NB4 (cell line): ENCODE results near the gene HTR3E.

Source experiments
- DNase-seq: peaks from one replicate; pipeline ENCODE4 v3.0.0; 2010; ENCODE audit warnings: low read depth
- H3K4me3 ChIP-seq: one replicate; pipeline ENCODE4 v1.5.1; 2011; ENCODE audit warnings: mild to moderate bottlenecking, low read depth, low read length, moderate library complexity
- CTCF ChIP-seq: IDR thresholded peaks from one replicate; pipeline ENCODE4 v1.5.1; 2012; ENCODE audit warnings: low read depth, low read length
- MAX ChIP-seq: IDR thresholded peaks from 2 replicates; pipeline ENCODE4 v1.6.1; 2011; ENCODE audit warnings: low read depth, low read length
- MYC ChIP-seq: IDR thresholded peaks from 2 replicates; pipeline ENCODE4 v1.6.1; 2011; ENCODE audit warnings: low read depth, low read length
- POLR2A ChIP-seq: IDR thresholded peaks from 2 replicates; pipeline ENCODE4 v1.6.1; 2011; ENCODE audit warnings: mild to moderate bottlenecking; ENCODE audit not compliant: insufficient read length; ENCODE audit errors: extremely low read depth

Gene HTR3E

GRCh38 chr3:184077881-184078280 lies 19.0 kb upstream of the HTR3E start:
- no peak overlapping the region for H3K4me3 ChIP-seq
- TF ChIP-seq CTCF (no peak), MAX (no peak), MYC (no peak), POLR2A (no peak)
- no peak for DNase-seq

- H3K4me3 ChIP-seq: no peak overlapping the region
- DNase-seq: no peak
- TF ChIP-seq MYC: no peak
- TF ChIP-seq POLR2A: no peak
- no peak for TF ChIP-seq CTCF
- no peak for TF ChIP-seq MAX
These were observed 18.0 kb upstream of the HTR3E start for GRCh38 chr3:184078851-184079250.

GRCh38 chr3:184081116-184081830 lies 15.6 kb upstream of the HTR3E start:
- TF ChIP-seq POLR2A (no peak), MYC (no peak), MAX (no peak), CTCF (no peak)
- H3K4me3 ChIP-seq: no peak overlapping the region
- DNase-seq: no peak

- TF ChIP-seq CTCF: no peak
- no peak for TF ChIP-seq MAX
- TF ChIP-seq POLR2A: no peak
- no peak for TF ChIP-seq MYC
- DNase-seq: no peak
- H3K4me3 ChIP-seq: no peak overlapping the region
These were observed 14.8 kb upstream of the HTR3E start for GRCh38 chr3:184082034-184082433.

GRCh38 chr3:184082465-184082864 lies 14.4 kb upstream of the HTR3E start:
- TF ChIP-seq MAX: no peak
- no peak for TF ChIP-seq CTCF
- no peak for TF ChIP-seq POLR2A
- TF ChIP-seq MYC: no peak
- DNase-seq: no peak

More at GRCh38 chr3:184082465-184082864, 14.4 kb upstream of the HTR3E start:
- H3K4me3 ChIP-seq: no peak overlapping the region
